Measurements from ENCODE around the gene NUP50. TPM values are rescaled to one million over a fixed set of nuclear protein-coding genes. Genes with fewer than 3 reads are reported as not detected.
"Not testable (repeated sequence)": the region's sequence is repeated elsewhere in the genome, so short reads cannot be mapped to it uniquely, and the experiment has no call there.

Gene NUP50
- total RNA-seq, 4 donors from 2014 or later = 33.9 to 66.5 (median 57.7) TPM

DNA sequence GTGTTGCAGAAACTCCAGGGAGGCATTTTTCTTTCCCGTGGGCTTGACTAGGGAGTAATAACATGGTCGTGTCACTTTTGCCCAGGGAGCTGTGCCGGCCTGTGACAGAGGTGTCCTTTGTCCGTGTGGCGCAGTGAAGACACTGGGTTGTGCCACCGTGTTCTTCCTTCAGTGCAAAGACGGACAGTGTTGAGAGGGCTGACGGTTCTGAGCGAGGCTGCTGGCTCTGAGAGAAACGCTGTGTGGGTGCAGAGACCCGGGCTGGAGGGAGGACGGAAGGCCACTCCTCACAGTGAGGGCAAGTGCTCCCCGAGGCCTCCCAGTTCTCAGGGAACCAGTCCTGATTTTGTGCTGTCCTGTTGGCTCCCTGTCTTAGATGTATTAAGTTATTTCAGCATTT, 20.2 kb downstream of the NUP50 start:
- TF ChIP-seq, protein P1, sequence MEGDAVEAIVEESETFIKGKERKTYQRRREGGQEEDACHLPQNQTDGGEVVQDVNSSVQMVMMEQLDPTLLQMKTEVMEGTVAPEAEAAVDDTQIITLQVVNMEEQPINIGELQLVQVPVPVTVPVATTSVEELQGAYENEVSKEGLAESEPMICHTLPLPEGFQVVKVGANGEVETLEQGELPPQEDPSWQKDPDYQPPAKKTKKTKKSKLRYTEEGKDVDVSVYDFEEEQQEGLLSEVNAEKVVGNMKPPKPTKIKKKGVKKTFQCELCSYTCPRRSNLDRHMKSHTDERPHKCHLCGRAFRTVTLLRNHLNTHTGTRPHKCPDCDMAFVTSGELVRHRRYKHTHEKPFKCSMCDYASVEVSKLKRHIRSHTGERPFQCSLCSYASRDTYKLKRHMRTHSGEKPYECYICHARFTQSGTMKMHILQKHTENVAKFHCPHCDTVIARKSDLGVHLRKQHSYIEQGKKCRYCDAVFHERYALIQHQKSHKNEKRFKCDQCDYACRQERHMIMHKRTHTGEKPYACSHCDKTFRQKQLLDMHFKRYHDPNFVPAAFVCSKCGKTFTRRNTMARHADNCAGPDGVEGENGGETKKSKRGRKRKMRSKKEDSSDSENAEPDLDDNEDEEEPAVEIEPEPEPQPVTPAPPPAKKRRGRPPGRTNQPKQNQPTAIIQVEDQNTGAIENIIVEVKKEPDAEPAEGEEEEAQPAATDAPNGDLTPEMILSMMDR (IDR thresholded peaks at IDR 0.05) = no peak
- no peak for DNase-seq (ENCODE audit: low spot score)
- peak; percentile 10 for ATAC-seq (ENCODE audit: low FRiP score)

DNA sequence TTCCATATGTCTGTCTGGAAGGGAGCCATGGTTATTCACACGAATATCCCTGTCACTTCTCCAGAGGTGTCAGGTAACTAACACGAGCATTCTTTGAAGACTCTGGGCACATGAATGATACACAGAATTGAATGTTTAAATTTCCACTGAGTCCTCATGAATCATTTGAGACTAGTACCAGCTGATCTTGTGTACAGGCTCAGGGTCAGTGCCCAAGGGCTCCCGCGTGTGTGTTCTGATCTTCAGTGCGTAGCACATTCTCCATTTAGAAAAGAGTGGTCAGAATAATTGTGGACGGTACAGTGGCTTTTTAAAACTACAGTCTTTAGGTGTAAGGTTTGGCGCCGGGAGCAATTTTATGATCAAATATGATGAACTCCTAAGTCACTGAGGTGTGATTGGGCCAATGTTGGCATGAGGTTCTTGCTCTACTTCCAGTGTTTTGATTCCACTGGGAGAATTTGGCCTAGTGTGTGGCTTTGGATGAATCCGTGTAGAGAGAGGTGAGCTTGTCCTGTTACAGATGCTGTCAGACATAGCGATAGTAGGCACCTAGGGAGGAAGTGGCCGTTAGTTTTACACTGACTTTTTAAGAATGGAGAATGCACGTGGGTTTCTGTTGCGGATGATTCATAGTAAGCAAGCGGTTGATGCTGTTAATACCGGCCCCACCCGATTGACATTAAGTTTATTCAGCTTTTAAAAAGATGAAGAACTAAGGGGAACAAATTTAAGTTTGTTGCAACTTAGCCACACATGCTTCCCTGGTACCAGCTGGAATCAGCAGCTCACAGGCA, 22.2 kb downstream of the NUP50 start:
- DNase-seq (ENCODE audit: low spot score) (no peak), ATAC-seq (ENCODE audit: low FRiP score) (no peak)
- TF ChIP-seq, protein P1 (IDR thresholded peaks at IDR 0.05) = no peak

DNA sequence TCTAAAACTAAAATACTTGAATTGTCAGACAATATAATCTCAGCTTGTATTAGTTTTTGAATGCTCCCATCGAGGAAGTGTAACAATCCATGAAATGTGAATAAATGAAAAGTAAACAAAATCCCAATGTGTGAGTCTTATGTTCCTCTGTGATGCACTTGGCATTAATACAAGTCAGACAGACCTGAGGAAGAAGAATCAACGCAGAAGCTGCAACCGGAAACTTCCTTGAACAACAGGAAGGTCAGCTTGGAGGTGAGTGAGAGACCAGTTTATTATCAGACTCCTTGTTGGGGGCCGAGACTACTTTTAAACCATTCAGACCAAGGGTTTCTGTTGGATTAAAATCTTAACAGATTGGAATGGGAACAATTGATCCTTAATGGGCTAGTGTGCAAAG, 24.2 kb downstream of the NUP50 start:
- TF ChIP-seq, protein P1 (IDR thresholded peaks at IDR 0.05) = no peak
- no peak for DNase-seq (ENCODE audit: low spot score)
- no peak for ATAC-seq (ENCODE audit: low FRiP score)

DNA sequence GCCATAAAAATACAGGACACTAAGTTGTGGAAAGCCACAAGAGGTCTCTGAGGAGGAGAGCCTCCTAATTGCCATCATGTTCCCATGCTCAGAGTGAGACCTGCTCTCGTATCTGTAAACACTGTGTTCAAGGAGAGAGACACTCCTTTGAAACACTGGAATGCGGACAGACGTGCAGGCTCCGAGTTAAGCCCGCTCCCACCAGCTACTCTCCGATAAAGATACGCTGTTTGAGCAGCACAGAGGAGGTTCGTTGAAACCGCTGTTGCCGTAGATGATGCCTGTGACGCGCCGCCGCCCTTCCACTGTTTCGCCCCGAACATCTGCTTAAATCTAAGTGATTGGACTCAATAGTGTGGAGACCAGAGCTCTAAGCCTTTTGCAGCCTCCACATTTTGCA, 25.1 kb downstream of the NUP50 start:
- TF ChIP-seq, protein P1 (IDR thresholded peaks at IDR 0.05) = no peak
- ATAC-seq (ENCODE audit: low FRiP score) = no peak
- DNase-seq (ENCODE audit: low spot score) = no peak

- TF ChIP-seq, protein P1 (IDR thresholded peaks at IDR 0.05) = no peak
- ATAC-seq (ENCODE audit: low FRiP score) = no peak
- DNase-seq (ENCODE audit: low spot score) = no peak
Measured at GRCh38 chr22:45190202-45190872, 26.6 kb downstream of the NUP50 start.

DNA sequence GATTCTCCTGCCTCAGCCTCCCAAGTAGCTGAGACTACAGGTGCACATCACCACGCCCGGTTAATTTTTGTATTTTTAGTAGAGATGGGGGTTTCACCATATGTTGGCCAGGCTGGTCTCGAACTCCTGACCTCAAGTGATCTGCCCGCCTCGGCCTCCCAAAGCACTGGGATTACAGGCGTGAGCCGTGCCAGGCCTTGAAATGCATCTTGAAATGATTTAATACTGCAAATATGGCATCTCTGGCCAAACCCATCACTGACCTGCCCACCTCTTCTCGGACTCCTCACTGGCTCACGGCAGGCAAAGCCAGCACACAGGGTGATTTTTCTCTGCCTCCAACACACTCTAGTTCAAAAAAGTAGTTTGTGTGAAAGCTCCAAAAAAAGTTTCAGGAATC, 28.0 kb downstream of the NUP50 start:
- not testable (repeated sequence) for ATAC-seq (ENCODE audit: low FRiP score); DNase-seq (ENCODE audit: low spot score)

- ATAC-seq (ENCODE audit: low FRiP score) = no peak
- DNase-seq (ENCODE audit: low spot score) = no peak
- TF ChIP-seq, protein P1 (IDR thresholded peaks at IDR 0.05) = no peak
Measured at GRCh38 chr22:45192701-45193187, 29.0 kb downstream of the NUP50 start.
